SU-DHL-6 (cell line): ENCODE results near the gene REG3A.

Experiments used
- EZH2phosphoT487 ChIP-seq: fragments of 200-600 bp; sonication (generic), shearing (Covaris generic); conservative IDR thresholded peaks from 2 replicates; pipeline ENCODE4 v1.6.1; 2018; ENCODE audit warnings: mild to moderate bottlenecking, antibody characterized with exemption, low read length, moderate library complexity, mixed read lengths
- TF ChIP-seq, protein P1 (sequence below): fragments of 200-600 bp; sonication (generic); IDR thresholded peaks from one replicate; pipeline ENCODE4 v1.5.1; 2017; ENCODE audit warnings: antibody characterized with exemption, mild to moderate bottlenecking, low read length, moderate library complexity; ENCODE audit not compliant: insufficient read depth, poor library complexity, severe bottlenecking

DNA sequence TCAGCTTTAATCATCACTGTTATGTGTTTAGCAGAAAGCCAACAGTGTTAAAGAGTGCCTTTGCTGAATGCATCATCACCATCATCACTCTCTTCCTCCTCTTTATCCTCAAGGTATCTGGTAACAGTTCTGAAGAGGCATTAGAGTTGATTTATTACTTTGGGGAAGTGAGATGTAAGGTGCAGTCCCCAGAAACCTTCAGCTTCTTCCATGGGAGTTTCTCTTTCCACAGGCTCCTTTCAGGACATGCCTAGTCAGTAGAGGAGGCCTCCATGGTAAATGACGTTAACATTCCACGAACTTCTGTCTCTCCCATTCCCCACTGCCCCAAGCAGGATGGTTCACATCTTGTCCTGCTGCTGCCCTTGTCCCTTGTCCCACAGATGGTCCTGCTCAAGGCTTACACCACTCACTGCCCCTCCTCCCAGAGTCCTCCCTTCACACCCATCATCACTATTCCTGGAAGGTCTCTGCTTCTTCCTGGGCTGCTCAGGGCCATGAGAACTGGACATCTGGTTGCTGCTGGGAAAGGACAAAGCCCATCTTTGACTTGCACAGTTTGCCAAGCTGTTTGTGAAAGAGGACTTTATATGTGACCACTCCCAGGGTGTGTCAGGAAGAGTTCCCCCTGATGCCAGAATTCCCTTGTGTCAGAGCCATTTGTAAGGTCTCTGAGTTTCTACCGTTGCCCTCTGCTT is 44.6 kb downstream of the REG3A start:
- TF ChIP-seq, protein P1, sequence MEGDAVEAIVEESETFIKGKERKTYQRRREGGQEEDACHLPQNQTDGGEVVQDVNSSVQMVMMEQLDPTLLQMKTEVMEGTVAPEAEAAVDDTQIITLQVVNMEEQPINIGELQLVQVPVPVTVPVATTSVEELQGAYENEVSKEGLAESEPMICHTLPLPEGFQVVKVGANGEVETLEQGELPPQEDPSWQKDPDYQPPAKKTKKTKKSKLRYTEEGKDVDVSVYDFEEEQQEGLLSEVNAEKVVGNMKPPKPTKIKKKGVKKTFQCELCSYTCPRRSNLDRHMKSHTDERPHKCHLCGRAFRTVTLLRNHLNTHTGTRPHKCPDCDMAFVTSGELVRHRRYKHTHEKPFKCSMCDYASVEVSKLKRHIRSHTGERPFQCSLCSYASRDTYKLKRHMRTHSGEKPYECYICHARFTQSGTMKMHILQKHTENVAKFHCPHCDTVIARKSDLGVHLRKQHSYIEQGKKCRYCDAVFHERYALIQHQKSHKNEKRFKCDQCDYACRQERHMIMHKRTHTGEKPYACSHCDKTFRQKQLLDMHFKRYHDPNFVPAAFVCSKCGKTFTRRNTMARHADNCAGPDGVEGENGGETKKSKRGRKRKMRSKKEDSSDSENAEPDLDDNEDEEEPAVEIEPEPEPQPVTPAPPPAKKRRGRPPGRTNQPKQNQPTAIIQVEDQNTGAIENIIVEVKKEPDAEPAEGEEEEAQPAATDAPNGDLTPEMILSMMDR: no peak
- no peak for TF ChIP-seq EZH2phosphoT487
